Heart left ventricle (tissue), 13 donors: Measurements from ENCODE around the gene ZNF219.

Source experiments
- CTCF ChIP-seq, 12 donors: fragments of 200-600 bp; sonication (generic) in 4 of 12; IDR thresholded peaks; one replicate each; pipeline versions ENCODE4 v1.5.0 to v1.8.0; 2018 to 2022; ENCODE audit warnings: antibody characterized with exemption in 12 of 12, mild to moderate bottlenecking in 5 of 12
- POLR2A ChIP-seq, 2 donors: fragments of 450-650 bp; IDR thresholded peaks; one replicate each; pipeline ENCODE4 v1.6.1; 2017; ENCODE audit warnings: antibody characterized with exemption in 2 of 2, mild to moderate bottlenecking in 2 of 2, moderate library complexity in 2 of 2
- donor health status: ischemic (EF 13 %, LVEDD 7.1; RV severe dilation, severe dysfunction).
- donor health status: DM: no; HTN: yes; CAD: no.
- donor health status: DM: no; HTN: no; CAD: no.
- donor health status: ischemic (EF 25% LVEDD 6.9; RV normal size, moderate dysfunction).
- donor health status: ischemic (EF 25% LVEDD 5.7; RV mildly dilated, moderate dysfunction).
- donor health status: ischemic (EF 35%, LVEDD 5.7; RV mildly dilated, moderate dysfunction).
- donor health status: nonischemic (EF 11% LVEDD 7.7; RV severe dilation, severe dysfunction).
- donor health status: DM: yes; HTN: yes; CAD: no.
- donor health status: PGD.
- donor health status: ischemic (EF 29% LVEDD 5.4; RV normal size, mild dysfunction).
- donor health status: nonischemic (EF 23%, LVEDD 6.1; RV moderate dilation, normal function).

- TF ChIP-seq POLR2A (IDR thresholded peaks at IDR 0.05) (no peak), CTCF (IDR thresholded peaks at IDR 0.05) (no peak)
These were observed 3.5 kb upstream of the ZNF219 start for GRCh38 chr14:21101802-21102413.
